ENCODE measurements around the gene NSUN2.

DNA sequence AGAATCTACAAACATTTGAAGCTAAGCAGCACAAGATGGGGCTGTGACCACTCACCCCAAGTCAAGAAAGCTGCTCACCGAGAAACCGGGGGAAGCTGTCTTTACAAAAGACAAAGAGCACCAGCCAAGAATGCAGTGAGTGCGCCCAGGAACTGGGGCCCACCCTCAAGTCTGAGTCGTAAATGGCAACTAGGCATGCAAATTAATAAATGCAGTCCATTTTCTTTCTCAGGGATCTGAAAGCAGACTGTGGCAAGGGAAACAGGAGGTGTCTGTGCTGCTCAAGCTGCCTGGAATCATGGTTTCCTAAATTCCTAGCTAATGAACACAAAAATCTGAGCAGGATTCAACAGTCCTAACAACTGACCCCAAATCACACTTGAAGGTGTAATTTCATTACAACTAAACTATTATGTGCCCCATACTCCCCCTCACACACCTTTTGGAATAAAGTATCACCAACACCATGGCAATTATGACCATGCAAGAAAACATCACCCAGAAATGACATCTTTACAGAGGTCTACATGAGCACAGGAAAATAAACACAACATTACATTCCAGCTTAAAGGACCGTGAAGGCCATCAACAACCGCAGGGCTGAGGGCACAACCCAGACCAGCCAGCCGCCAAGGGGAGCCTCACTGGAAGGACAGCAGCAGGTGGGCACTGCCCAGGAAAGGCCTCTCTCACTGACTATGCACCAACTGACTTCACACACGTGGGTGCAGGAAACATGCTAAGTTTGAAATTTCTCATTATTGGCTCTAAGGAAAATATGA, 17.6 kb downstream of the NSUN2 start:
- TF ChIP-seq EP300 (IDR thresholded peaks at IDR 0.05) (no peak), POLR2A (IDR thresholded peaks at IDR 0.05; ENCODE audit: low read depth) (no peak)
- TF ChIP-seq, protein P1, sequence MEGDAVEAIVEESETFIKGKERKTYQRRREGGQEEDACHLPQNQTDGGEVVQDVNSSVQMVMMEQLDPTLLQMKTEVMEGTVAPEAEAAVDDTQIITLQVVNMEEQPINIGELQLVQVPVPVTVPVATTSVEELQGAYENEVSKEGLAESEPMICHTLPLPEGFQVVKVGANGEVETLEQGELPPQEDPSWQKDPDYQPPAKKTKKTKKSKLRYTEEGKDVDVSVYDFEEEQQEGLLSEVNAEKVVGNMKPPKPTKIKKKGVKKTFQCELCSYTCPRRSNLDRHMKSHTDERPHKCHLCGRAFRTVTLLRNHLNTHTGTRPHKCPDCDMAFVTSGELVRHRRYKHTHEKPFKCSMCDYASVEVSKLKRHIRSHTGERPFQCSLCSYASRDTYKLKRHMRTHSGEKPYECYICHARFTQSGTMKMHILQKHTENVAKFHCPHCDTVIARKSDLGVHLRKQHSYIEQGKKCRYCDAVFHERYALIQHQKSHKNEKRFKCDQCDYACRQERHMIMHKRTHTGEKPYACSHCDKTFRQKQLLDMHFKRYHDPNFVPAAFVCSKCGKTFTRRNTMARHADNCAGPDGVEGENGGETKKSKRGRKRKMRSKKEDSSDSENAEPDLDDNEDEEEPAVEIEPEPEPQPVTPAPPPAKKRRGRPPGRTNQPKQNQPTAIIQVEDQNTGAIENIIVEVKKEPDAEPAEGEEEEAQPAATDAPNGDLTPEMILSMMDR (IDR thresholded peaks at IDR 0.05), result no peak

Data from esophagus muscularis mucosa (tissue), 4 donors.